GM21390 (cell line): ENCODE data around the gene RNF208.

Source experiments
- ATAC-seq: cut with Tn5 transposase; IDR thresholded peaks from one replicate; pipeline ENCODE4 v1.9.1; 2021; ENCODE audit not compliant: unreplicated experiment

The RNF208 gene

DNA sequence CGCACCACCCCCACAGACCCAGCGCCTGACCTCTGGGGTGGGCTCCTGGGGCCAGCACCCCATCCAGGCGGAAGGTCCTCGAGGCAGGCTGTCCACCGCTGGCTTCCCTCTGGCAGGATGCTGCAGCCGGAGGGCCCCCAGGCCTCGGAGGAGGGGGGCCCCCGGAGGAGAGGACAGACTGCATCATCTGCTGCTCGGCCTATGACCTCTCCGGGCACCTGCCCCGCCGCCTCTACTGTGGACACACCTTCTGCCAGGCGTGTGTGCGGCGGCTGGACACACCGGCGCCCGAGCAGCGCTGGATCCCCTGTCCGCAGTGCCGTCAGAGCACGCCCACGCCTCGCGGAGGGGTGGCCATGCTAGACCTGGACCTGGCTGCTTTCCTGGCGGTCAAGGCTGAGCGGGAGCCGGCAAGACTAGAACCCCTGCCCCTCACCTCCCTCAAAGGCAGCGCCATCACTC is 6.5 kb upstream of the RNF208 start:
- ATAC-seq: no peak

DNA sequence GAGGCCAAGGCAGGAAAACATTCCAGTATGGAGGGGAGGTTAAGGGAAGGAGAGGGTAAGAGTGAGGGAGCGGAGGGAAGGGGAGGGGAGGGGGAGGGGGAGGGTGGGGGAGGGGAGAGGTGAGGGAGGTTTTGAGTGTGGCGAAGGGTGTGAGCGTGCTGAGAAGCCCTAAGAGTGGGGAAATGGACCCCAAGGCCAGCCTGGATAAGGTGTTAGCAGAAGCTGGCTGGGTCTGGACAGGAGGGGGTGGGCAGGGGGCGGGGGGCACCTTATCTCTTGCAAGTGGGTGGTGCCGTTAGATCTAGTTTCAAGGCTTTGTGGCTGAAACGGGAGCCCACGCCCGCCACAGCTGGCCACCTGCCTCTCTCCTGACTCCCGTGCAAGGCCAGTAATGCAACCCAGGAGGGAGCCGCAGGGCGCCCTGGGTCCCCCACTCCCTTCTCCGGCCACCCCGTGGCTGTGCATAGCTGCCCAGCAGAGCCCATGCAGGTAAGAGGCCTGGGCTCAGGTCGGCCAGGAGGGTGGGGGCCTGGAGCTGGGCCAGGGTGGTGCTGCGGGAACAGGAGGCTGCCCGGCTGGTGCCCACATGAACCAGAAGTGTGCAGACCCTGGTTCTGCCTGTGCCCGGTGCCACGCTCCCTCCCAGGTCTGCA is 5.9 kb upstream of the RNF208 start:
- ATAC-seq: no peak

DNA sequence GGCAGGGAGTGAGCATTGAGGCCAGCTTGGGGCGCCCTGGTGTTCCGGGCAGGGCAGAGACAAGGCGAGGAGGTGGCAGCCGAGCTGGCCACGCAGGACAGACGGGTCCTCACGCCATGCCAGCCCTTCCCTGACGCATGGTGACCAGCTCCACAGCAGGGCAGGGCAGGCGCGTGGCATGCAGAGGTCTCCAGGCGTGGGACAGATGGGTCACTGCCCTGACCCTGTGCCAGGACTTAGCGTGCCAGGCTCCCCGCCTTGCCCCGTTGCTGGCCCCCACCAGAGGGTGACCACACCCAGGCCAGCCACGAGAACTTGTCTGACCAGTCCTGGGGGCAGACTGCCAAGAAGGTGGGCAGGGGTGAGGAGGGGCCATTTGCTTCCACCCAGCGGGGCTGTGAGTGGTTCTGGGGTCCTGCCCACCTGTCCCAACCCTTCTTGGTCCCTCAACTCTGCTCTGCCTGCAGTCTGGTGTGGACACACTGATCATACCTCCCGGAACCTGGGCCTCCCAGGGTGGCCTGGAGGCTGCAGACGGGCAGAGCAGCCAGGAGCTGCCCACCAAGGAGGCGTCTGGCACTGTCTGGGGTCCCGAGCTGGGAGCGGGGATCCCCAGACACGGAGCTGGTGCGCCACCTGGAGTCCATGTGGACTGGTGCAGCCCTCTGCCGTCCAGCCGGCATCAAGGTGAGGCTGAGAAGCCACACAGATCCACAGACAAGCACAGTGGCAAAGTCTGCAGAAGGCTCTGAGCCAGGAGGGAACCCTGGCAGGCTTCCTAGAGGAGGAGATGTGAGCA is 5.2 kb upstream of the RNF208 start, which contains the start of gene RNF224:
Gene RNF224, plus strand, starts transcription at position 449 of the 799 bp plus-strand sequence. CDS start 834 bp downstream, outside the sequence.
- ATAC-seq: peak; percentile 34

DNA sequence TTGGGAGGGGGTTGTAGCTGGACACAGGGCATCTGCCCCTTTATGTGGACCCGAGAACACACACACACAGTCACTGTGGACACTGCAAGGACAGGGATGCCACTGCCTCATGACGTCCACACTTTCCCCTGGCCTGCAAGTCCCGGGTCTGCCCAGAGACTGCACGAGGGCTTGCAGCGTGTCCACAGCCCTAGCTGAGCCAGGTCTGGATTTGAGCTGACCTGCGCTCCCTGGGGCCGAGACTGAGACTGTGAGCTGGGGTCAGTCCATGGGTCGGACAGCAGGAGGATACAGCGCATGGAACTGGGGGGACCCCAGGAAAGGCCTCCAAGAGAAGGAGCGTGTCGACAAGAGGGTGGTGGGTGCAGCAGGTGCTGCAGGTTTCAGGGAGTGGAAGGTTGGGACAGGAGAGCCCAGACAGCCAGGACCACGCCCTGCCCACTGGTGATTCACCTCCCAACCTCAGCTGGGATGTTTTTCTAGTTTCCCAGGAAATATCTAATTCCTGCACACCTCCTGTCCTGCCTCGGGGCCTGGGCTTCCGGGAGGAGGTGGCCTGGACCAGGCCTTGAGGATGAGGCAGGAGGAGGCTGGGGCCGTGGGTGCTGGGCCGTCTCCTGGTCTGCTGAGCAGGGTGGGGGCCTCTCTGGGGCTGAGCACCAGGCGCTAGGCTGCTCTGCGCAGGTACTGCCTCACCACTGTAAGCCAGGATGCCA is 4.5 kb upstream of the RNF208 start:
- no peak for ATAC-seq

DNA sequence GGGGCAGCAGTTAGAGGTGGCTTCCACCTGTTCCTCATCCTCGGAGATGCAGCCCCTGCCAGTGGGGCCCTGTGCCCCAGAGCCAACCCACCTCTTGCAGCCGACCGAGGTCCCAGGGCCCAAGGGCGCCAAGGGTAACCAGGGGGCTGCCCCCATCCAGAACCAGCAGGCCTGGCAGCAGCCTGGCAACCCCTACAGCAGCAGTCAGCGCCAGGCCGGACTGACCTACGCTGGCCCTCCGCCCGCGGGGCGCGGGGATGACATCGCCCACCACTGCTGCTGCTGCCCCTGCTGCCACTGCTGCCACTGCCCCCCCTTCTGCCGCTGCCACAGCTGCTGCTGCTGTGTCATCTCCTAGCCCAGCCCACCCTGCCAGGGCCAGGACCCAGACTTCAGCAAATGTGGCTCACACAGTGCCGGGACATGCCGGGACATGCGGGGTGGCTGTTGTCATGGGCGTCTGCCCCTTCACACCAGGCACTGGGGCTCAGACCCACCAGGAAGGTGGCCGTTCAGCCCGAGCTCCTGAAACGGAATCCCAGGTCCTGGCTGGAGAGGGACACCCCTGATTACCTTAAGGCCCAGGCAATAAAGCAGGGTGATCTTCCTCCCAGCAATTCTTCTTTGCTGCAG is 3.8 kb upstream of the RNF208 start:
- no peak for ATAC-seq

DNA sequence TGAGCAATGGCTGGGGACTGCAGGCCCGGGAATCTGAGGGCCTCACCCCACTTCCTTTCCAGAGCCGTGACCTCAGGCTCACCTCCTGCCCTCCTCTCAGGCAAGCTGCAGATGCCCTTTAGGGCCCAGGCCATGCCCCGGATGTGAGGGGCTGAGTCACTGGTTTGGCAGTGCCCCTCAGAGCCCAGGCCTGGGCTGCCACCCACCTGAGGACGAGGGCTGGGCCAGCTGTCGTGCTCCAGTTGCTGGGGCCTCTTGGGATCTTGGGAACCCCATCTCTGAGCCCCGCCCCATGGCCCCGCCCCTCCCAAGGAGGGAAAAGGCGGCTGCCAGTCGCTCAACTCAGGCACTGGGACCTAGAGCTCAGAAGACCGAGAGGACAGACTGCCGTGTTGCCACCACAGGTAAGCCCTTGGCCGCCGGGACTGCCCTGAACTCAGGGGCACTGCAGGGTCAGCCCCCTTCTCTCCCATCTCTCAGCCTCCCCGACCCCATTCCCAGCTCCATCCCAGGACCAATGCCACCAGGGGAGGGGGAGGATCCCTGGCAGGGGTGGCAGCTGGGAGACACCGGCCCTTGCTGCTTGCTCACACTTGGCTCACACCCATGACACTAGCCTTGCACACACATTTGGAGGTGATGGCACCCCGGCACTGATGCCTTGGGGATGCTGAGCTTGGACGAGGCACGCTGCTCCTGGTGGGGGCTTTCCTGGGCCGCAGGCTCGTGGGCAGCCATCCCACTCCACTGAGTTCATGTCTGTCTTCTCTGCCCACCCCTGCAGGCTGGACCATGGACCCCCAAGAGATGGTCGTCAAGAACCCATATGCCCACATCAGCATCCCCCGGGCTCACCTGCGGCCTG is 3.0 kb upstream of the RNF208 start, which contains the start of gene CYSRT1:
Gene CYSRT1, plus strand, starts transcription at position 345 of the 865 bp plus-strand sequence. Its CDS starts 448 bp downstream, at position 793.
- no peak for ATAC-seq

DNA sequence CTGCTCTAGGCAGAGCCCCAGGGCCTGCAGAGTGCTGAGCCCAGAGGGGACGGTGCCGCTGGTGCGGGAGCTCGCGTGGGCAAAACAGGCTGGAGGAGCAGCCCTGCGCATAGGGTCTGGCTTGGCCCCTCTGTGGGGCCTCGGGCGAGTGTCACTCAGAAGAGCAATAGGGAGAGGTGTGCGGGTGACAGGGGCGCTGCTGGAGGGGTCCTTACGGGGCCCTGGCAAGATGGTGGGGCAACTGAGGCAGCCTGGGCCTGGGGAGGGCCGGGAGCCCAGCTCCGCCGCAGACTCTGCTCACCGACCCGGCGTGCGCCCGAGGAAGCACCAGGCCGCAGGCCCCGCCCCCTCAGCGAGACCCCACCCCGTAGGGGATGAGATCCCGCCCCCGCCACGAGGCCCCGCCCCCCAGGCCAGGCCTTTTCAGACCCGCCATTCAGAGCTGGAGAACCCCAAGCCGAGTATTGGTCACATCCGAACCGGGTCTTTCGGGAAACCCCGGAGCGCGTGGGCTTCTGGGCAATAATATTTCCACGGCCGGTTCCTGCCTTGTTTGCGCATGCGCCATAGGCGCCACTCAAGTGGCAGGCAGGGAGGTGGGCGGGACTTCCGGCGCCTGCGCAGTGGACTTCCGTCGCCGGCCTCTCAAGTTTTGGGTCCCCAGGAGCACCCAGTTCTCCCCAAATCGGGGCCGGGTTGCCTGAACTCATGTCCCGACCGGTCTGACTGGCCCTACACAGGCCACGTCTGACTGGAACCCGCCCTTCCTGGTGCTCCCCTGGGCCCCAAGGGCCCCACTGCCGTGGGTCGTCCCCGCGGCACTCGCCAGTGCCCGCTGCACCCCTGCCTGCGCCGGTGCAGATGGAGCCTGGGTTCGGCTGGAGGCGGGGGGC is 1.3 kb upstream of the RNF208 start:
- ATAC-seq: peak; percentile 60

DNA sequence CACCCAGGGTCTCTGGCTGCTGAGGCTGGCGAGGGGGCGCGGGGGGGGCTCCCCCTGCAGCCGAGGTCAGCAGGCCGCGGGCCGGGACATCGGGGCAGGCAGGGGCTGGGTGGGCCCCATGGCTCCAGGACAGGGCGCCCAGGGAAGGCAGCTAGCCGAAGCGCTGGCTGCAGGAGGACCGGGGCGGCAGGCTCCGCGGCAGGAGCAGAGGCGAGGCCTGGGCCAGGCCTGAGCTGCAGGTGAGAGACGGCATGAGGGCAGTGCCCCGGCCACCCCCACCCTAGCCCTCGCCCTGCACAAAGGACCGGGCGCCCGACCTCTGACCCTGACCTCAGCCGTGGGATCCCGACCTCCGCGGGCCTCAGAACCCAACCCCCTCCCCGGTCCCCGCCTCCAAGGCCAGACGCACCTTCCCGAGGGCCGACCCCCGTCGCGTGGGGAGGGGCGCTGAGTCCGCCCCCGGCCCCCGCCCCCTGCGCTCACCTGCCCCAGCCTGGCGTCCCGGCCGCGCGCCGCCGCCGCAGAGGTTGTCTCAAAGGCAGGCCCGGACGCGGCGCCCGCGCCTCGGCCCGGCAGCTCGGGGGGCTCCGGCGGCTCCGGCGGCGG is 431 bp downstream of the RNF208 start:
- no peak for ATAC-seq

DNA sequence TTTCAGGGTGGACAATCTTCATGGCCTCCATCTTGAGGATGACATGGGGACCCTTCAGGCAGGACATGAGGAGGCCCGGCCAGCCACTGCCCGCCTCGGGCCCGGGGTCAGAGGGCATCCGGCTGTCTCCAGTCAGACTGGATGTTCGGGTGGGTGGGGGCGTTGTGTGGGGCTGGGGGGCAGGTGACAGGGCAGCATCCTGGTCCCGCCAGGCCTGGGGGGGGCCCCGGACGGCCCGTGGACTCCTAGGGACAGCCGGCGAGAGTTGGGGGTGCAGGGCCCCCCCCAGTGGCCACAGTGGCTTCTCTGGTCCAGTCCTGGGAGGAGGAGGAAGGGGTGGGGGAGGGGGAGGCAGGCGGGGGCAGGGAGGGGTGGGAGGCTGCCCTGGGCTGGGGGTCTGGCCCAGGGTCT is 940 bp downstream of the RNF208 start:
- no peak for ATAC-seq

DNA sequence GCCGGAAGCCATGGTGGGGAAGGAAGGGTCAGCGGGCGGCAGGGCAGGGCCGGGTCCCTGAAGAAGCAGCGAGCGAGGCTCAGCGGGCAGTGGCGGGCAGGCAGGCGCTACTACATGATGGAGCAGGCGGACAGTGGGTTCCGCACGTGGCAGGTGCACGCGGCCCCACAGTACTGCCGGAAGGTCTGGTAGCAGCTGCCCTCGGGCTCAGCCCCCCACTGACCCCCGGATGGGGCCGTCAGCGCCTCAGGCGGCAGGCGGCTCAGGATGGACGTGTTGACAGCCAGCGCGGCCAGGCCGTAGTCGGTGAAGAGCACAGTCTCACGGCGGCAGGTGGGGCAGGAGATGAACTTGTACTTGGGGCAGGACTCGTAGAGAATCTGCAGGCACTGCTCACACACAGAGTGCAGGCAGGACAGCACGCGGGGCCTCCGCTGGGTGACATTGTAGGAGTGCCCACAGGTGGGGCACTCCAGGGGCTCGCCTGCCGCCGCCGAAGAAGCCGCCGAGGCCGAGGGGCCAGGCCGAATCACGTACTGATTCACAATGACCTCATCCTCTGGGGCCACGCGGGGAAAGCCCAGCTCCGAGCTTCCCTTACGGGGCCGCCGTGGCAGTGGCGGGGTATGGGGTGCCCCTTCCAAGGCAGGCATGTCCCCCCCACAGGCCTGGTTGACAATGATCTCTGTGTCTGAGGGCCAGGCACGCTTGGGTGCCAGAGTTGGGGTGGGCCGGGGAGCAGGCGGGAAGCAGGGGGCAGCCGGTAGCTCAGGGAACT is 1.5 kb downstream of the RNF208 start:
- ATAC-seq: no peak

DNA sequence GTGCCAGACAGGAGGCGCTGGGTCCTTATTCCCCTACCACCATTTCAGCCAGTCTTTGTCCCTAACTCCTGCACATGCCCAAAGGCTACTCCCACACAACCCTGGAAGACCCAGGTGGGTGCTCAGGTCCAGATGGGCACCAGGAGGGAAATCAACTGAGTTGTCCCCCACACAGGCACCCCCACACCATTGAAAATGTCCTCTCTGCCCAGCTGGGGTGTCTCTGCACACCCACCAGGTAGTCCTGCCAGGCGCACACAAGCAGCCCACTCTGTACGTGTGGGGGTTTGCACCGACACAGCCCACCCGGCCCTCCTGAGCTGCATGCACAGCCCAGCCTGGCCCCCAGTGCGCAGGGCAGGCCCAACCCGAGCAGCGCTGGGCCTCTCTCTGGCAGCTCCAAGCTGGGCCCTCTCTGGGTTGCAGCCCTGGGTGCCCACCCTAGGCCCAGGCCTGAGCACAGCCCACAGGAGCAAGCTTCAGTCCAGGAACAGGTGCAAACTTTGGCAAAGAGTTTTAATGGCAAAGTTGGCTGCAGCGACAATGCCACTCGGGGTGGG is 2.2 kb downstream of the RNF208 start:
- no peak for ATAC-seq

DNA sequence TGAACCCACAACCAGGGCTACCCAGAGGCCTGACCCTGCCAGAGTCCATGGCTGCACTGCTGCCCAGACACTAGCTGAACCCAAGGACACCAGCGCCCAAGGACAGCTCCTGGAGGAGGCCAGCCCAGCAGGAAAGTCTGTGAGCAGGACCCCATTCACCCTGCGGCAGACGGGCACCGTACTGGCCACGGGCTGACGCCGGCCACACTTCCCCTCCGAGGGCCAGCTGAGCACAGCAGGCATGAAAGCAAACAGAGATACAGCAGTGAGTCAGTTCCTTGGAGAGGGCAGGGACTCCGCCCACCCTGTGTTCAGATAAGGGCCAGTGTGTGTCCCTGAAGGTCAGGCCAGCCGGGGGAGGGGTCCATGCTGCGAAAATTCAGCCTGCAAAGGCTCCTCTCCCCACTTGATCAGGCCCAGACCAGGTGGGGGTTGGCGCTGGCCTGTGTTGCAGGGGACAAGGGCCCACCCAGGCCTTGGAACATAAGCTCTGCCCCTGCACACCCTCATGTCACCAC is 3.2 kb downstream of the RNF208 start:
- ATAC-seq: no peak

DNA sequence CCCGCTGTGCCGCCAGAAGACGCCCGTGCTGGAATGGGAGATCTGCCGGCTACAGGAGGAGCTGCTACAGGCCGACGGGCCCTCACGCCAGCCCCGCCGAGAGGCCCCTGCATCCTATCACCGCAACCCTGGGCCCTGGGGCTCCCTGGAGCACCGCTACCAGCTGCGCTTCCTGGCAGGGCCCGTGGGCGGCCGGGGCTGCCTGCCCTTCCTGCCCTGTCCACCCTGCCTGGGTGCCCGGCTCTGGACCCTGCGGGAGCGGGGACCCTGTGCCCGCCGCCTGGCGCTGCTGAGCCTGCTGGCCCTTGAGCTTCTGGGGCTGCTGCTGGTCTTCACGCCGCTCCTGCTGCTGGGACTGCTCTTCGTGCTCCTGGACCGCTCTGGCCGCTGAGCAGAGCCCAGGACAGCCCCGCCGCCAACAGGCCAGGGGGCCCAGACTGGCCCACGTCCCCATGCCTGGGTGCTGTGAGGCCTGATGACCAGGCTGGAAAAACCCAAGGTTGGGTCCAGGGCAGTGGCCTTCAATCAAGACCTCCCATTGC is 3.8 kb downstream of the RNF208 start:
- no peak for ATAC-seq

DNA sequence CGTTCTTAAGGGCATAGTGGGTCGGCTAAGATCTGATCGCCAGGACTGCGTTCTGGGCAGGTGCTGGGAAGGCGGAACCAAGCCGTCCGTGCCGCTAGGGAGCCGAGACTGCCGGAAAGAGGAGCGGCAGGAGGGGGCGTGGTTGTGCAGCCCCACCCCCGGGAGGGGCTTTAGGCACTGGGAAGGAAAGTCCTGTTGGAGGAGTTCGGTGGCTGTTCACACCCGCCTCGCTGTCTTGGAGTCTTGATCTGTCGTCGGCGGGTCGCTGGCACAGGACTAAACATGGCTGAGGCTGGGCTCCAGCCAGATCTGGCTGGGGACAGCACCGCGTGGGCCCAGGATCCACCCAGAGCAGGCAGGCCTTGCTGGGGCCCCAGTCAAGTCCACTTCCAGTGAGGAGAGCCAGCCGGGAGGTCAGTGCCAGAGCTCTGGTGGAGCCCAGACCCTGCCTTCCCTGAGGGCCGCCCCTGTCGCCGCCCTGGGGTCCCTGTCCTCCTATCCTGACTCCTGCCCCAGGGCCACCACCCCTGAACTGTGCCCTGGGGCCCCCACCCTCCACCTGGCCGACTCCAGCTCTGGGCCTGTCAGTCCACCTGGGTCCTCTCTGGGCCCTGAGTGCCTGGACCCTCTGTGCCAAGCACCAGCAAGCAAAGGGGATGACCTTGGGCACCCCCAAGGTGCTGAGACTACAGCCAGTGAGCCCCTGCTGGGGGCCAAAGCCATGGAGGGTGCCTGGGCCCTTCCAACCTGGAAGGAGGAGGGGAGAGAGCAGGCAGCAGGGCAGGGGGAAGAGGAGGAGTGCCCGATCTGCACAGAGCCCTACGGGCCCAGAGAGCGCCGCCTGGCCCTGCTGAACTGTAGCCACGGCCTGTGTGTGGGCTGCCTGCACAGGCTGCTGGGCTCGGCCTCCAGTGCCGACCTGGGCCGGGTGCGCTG is 4.5 kb downstream of the RNF208 start:
- ATAC-seq: no peak

DNA sequence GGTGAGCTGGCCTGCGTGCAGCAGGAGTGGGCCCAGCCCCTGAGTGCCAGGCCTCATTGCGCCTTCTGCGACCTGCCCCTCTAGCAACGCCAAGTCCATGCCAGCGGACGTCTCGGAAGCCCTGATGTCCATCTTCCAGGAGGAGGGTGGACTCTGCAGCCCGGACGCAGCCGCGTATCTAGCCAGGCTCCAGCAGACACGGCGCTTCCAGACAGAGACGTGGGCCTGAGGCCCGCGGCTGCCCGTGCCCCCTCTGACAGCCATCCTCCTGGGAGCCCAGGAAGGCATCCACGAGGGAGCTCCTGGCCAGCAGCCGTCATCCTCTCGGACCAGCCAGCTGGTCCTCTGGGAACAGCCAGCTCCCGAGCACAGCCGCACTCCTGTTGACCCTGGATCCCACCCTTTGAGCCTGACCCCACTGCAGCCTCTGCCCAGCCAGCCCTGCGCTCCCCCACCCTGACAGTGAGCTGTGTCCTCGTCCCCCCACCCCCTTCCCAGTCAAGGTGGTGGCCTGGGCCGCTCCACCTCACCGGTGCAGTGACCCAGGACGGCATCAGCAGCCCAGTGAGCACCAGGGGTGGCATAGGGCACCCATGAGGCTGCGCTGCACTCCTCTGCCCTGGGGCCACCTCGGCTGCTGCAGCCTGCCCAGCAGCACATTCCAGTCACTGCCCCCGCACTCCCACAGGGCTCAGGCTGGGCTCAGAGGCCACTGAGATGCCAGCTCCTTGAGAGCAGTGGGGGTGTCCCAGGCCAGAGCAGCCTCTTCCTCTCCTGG is 5.7 kb downstream of the RNF208 start:
- ATAC-seq: no peak
